Keratinocyte (primary cell): Measurements from ENCODE around the gene DDX41.

Source experiments
- CTCF ChIP-seq, 3 experiments: IDR thresholded peaks in 1 of 3; conservative IDR thresholded peaks in 1 of 3; optimal IDR thresholded peaks in 1 of 3; 2 replicates in 2 of 3; 3 replicates in 1 of 3; pipeline versions ENCODE3 to v1.5.1; 2011; ENCODE audit warnings: low read length in 3 of 3, mild to moderate bottlenecking in 3 of 3, moderate library complexity in 2 of 3, control low read depth in 1 of 3, inconsistent platforms in 1 of 3; ENCODE audit not compliant: insufficient read depth in 2 of 3; ENCODE audit errors: extremely low read depth in 1 of 3
- EZH2 ChIP-seq: IDR thresholded peaks from one replicate; pipeline ENCODE4 v1.6.1; 2012; ENCODE audit warnings: inconsistent platforms, mild to moderate bottlenecking, low read length, moderate library complexity

- no peak for TF ChIP-seq CTCF (optimal IDR thresholded peaks at IDR 0.05 in 1 of 3, IDR thresholded peaks at IDR 0.05 in 1 of 3, conservative IDR thresholded peaks at IDR 0.05 in 1 of 3; ENCODE audit: extremely low read depth in 1 of 3, insufficient read depth in 2 of 3, low read length in 3 of 3)
- no peak for TF ChIP-seq EZH2
Observed at GRCh38 chr5:177548495-177548894, 31.7 kb upstream of the DDX41 start.
